ENCODE results near the gene KRTAP10-3. TPM values are rescaled to one million over a fixed set of nuclear protein-coding genes. Genes with fewer than 3 reads are reported as not detected.
A peak's percentile ranks its signal among the peaks of the same experiment; 100 is the strongest.

Gene KRTAP10-3
- total and polyA plus RNA-seq, 11 donors: not detected

GRCh38 chr21:44537930-44538911 is 20.4 kb downstream of the KRTAP10-3 start:
- Histone ChIP-seq H3K4me1 (no peaks in the 10 kb centered on the region), H3K9me3 (peaks cover 0 to 14% (median 0%) of the 10 kb centered on the region in 12 donors), H3K27me3 (peaks cover 0 to 11% (median 0%) of the 10 kb centered on the region in 9 donors), H3K36me3 (no peaks in the 10 kb centered on the region), H3K4me3 (no peak overlapping the region), H3K27ac (no peak overlapping the region)
- intact Hi-C loops (cut with DNase I): no loop called here
- 91 to 95% (median 93%) methylated on average over 28 to 33 of the region's 33 CpGs for WGBS, 4 donors
- TF ChIP-seq POLR2A (IDR thresholded peaks at IDR 0.05): no peak
- TF ChIP-seq CTCF (IDR thresholded peaks at IDR 0.05): no peak
- ATAC-seq (no peak), DNase-seq (no peak)

DNA sequence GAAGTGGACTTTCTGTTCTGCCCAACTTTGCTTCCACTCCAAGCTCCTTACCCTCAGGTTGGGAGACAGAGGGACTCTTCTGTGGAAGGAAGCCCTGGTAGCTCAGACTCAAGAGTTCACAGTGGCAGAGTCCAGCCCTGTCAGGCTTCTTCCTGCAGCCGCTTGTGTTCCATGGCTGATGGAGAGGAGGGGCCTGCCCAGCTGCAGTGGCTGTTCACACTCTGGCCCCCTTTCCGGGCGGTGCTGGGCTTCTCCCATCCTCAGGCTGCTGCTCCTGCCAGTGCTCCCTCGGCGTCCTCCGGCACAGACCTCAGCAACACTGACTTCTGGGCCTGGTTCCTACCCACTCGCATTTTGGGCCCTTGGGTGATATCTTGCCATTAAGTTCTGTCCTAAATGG is 22.6 kb downstream of the KRTAP10-3 start:
- H3K27me3 ChIP-seq: peaks cover 0 to 10% (median 0%) of the 10 kb centered on the region in 9 donors
- WGBS, 4 donors: 51 to 65% (median 57%) methylated on average over 7 of the region's 7 CpGs

GRCh38 chr21:44534688-44535087 is 23.9 kb downstream of the KRTAP10-3 start:
- DNase-seq (no peak), ATAC-seq (no peak)
- intact Hi-C loops (cut with DNase I): no loop called here
- H3K9me3 ChIP-seq: no peaks in the 10 kb centered on the region
- no peak overlapping the region for H3K27ac ChIP-seq
- H3K27me3 ChIP-seq: peaks cover 0 to 13% (median 0%) of the 10 kb centered on the region in 9 donors
- no peak overlapping the region for H3K4me3 ChIP-seq
- WGBS, 4 donors: 94 to 96% (median 95%) methylated on average over 6 of the region's 6 CpGs
- TF ChIP-seq POLR2A (IDR thresholded peaks at IDR 0.05): no peak
- no peaks in the 10 kb centered on the region for H3K36me3 ChIP-seq
- H3K4me1 ChIP-seq: no peaks in the 10 kb centered on the region

More for the DNA sequence above, 22.6 kb downstream of the KRTAP10-3 start:
- Histone ChIP-seq H3K36me3 (no peaks in the 10 kb centered on the region), H3K4me1 (no peaks in the 10 kb centered on the region), H3K9me3 (no peaks in the 10 kb centered on the region), H3K27ac (no peak overlapping the region), H3K4me3 (no peak overlapping the region)
- intact Hi-C loops (cut with DNase I): no loop called here
- DNase-seq: no peak
- no peak for TF ChIP-seq POLR2A (IDR thresholded peaks at IDR 0.05)
- no peak for TF ChIP-seq CTCF (IDR thresholded peaks at IDR 0.05)
- no peak for ATAC-seq

DNA sequence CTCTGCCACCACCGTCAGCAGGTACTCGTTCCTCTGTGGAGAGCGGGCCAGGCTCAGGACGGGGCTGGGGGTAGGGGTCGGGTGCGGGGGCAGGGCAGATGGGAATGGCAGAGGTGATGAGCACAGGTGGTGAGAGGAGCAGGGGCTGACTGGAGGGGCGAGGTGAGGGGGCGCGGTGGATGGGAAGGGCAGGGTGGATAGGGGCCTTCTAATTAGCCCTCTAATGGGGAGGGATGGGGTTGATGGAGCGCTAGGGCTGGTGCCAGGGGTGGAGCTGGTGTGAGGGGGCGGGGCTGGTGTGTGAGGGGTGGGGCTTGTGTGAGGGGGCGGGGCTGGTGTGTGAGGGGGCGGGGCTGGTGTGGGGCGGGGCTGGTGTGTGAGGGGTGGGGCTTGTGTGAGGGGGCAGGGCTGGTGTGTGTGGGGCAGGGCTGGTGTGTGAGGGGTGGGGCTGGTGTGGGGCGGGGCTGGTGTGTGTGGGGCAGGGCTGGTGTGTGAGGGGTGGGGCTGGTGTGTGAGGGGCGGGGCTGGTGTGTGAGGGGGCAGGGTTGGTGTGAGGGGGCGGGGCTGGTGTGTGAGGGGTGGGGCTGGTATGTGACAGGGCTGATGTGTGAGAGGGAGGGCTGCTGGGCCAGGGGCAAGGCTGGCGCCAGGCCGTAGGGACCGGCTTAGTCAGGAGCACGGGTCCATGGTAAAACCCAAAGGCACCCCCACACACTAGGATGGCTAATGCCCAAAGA is 24.5 kb downstream of the KRTAP10-3 start:
- Histone ChIP-seq H3K36me3 (no peaks in the 10 kb centered on the region), H3K9me3 (no peaks in the 10 kb centered on the region), H3K27me3 (peaks cover 0 to 13% (median 0%) of the 10 kb centered on the region in 9 donors), H3K4me3 (no peak overlapping the region), H3K4me1 (no peaks in the 10 kb centered on the region), H3K27ac (no peak overlapping the region)
- ATAC-seq (no peak), DNase-seq (peak in 1 of 5 donors; percentile 22)
- TF ChIP-seq POLR2A (IDR thresholded peaks at IDR 0.05) (no peak), CTCF (IDR thresholded peaks at IDR 0.05) (no peak)
- intact Hi-C loops (cut with DNase I): no loop called here
- WGBS, 4 donors: 89 to 91% (median 90%) methylated on average over 15 to 21 of the region's 21 CpGs

All from heart left ventricle (tissue), 16 donors.